ENCODE data around the gene RNASE8. TPM values are rescaled to one million over a fixed set of nuclear protein-coding genes. Genes with fewer than 3 reads are reported as not detected.
"Not testable (repeated sequence)": the region's sequence is repeated elsewhere in the genome, so short reads cannot be mapped to it uniquely, and the experiment has no call there.

RNASE8 gene, protein sequence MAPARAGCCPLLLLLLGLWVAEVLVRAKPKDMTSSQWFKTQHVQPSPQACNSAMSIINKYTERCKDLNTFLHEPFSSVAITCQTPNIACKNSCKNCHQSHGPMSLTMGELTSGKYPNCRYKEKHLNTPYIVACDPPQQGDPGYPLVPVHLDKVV
- not detected for total RNA-seq (2013)
- not detected for polyA plus RNA-seq
- polyA minus RNA-seq: not detected in 2 replicates
- 0 to 0.23 (median 0) reads per million in 11 experiments for total RNA-seq

GRCh38 chr14:21057803-21058675 is at the start of gene RNASE8:
Gene RNASE8 (plus strand): TSS chr14:21057822. CDS start chr14:21057893, 71 bp downstream.
- Mint-ChIP-seq H3K4me1 (no peaks in the 10 kb centered on the region), H3K4me3 (no peak within 1 kb of the TSS), H3K27me3 (ENCODE audit: low read depth in 3 of 3) (peaks cover 5 to 10% (median 10%) of the 10 kb centered on the region in 3 donors), H3K27ac (peak within 1 kb of the TSS in 1 of 7 donors; percentile 13), H3K9me3 (no peaks in the 10 kb centered on the region), H3K36me3 (no peaks in the 10 kb centered on the region)
- Histone ChIP-seq H4K20me1 (ENCODE audit: insufficient read depth, low read length) (no peaks in the 10 kb centered on the region), H3K4me3 (replicated peaks in 1 of 3; ENCODE audit: low read depth in 2 of 3, low read length in 3 of 3) (no peak within 1 kb of the TSS), H3K9ac (ENCODE audit: insufficient read depth, low read length, poor library complexity, severe bottlenecking) (no peak within 1 kb of the TSS), H3K9me3 (replicated peaks in 1 of 2; ENCODE audit: control insufficient read depth in 1 of 2, insufficient read depth in 1 of 2, low read length in 2 of 2) (no peaks in the 10 kb centered on the region), H3K27ac (ENCODE audit: low read depth in 1 of 2, low read length in 2 of 2) (no peak within 1 kb of the TSS), H3K4me1 (ENCODE audit: control insufficient read depth in 1 of 2, insufficient read depth in 2 of 2, low read length in 2 of 2) (no peaks in the 10 kb centered on the region), H3K27me3 (ENCODE audit: control insufficient read depth in 2 of 2, insufficient read depth in 2 of 2, low read length in 2 of 2) (peaks cover 0 to 6% of the 10 kb centered on the region in 2 donors), H3K36me3 (replicated peaks in 1 of 2; ENCODE audit: control insufficient read depth in 1 of 2, insufficient read depth in 2 of 2, low read length in 2 of 2) (no peaks in the 10 kb centered on the region), H3K79me2 (ENCODE audit: insufficient read depth, low read length) (no peaks in the 10 kb centered on the region), H2AFZ (ENCODE audit: insufficient read depth, low read depth, low read length, poor library complexity, severe bottlenecking) (no peak within 1 kb of the TSS), H3K4me2 (replicated peaks; ENCODE audit: extremely low read depth, low read length, poor library complexity, severe bottlenecking) (no peak within 1 kb of the TSS)
- no peak for DNase-seq
- TF ChIP-seq CTCF (IDR thresholded peaks at IDR 0.05): no peak
- WGBS (ENCODE audit: insufficient coverage): 86% methylated on average over 6 of the region's 8 CpGs
- intact Hi-C loops (cut with micrococcal nuclease): loop anchor here in 1 of 2 donors (5.0 kb wide), 1 partner anchor 41 kb away; no protein-coding TSS in a partner anchor

GRCh38 chr14:21009721-21010120 is 47.9 kb upstream of the RNASE8 start:
- H3K79me2 ChIP-seq (ENCODE audit: insufficient read depth, low read length); H3K4me2 ChIP-seq (replicated peaks; ENCODE audit: extremely low read depth, low read length, poor library complexity, severe bottlenecking); H4K20me1 ChIP-seq (ENCODE audit: insufficient read depth, low read length); DNase-seq; H3K4me3 ChIP-seq (replicated peaks in 1 of 3; ENCODE audit: low read depth in 2 of 3, low read length in 3 of 3); H3K27me3 ChIP-seq (ENCODE audit: control insufficient read depth in 2 of 2, insufficient read depth in 2 of 2, low read length in 2 of 2); H3K27ac Mint-ChIP-seq; H3K4me1 Mint-ChIP-seq; H3K4me1 ChIP-seq (ENCODE audit: control insufficient read depth in 1 of 2, insufficient read depth in 2 of 2, low read length in 2 of 2); H3K36me3 ChIP-seq (replicated peaks in 1 of 2; ENCODE audit: control insufficient read depth in 1 of 2, insufficient read depth in 2 of 2, low read length in 2 of 2); H3K4me3 Mint-ChIP-seq; H3K9ac ChIP-seq (ENCODE audit: insufficient read depth, low read length, poor library complexity, severe bottlenecking); H3K9me3 Mint-ChIP-seq; H3K36me3 Mint-ChIP-seq; H3K27ac ChIP-seq (ENCODE audit: low read depth in 1 of 2, low read length in 2 of 2); H2AFZ ChIP-seq (ENCODE audit: insufficient read depth, low read depth, low read length, poor library complexity, severe bottlenecking); H3K9me3 ChIP-seq (replicated peaks in 1 of 2; ENCODE audit: control insufficient read depth in 1 of 2, insufficient read depth in 1 of 2, low read length in 2 of 2): not testable (repeated sequence)
- peaks cover 11 to 16% (median 15%) of the 10 kb centered on the region in 3 donors for H3K27me3 Mint-ChIP-seq (ENCODE audit: low read depth in 3 of 3)
- no CpG with 5 or more reads among the region's 3 CpGs for WGBS (ENCODE audit: insufficient coverage)
- intact Hi-C loops (cut with micrococcal nuclease): loop anchor here in 1 of 2 donors (5.0 to 10.0 kb wide), 3 partner anchors 55 to 98 kb away; no protein-coding TSS in a partner anchor

All from CD14-positive monocyte (primary cell).